ENCODE measurements around the gene CCL19.

The CCL19 gene

GRCh38 chr9:34675048-34675714, 15.9 kb downstream of the CCL19 start:
- TF ChIP-seq CTCF (conservative IDR thresholded peaks at IDR 0.05; ENCODE audit: low read length) (peak; percentile 97), EZH2phosphoT487 (IDR thresholded peaks at IDR 0.05; ENCODE audit: borderline replicate concordance) (no peak)
- no peak overlapping the region for H3K9ac ChIP-seq (ENCODE audit: low read depth, low read length, poor library complexity, severe bottlenecking)
- no peaks in the 10 kb centered on the region for H4K20me1 ChIP-seq (ENCODE audit: insufficient read depth, low read length, poor library complexity, severe bottlenecking)
- H3K9me2 ChIP-seq (replicated peaks; ENCODE audit: low read depth, low read length): no peaks in the 10 kb centered on the region
- H3K4me2 ChIP-seq (ENCODE audit: low read depth, low read length, poor library complexity, severe bottlenecking): no peak overlapping the region
- H3K4me1 ChIP-seq (ENCODE audit: insufficient read depth, low read length, poor library complexity, severe bottlenecking): no peaks in the 10 kb centered on the region
- no peaks in the 10 kb centered on the region for H3K9me3 ChIP-seq (ENCODE audit: insufficient read depth, low read depth, low read length)
- peak overlapping the region; percentile 71 for H2AFZ ChIP-seq (ENCODE audit: low read length)
- H3K4me3 ChIP-seq (ENCODE audit: low read length, poor library complexity, severe bottlenecking): no peak overlapping the region
- no peaks in the 10 kb centered on the region for H3K79me2 ChIP-seq (ENCODE audit: insufficient read depth, low read length)
- no peaks in the 10 kb centered on the region for H3F3A ChIP-seq (ENCODE audit: low read depth)
- no peaks in the 10 kb centered on the region for H3K27me3 ChIP-seq (ENCODE audit: insufficient read depth, low read length, poor library complexity, severe bottlenecking)
- H3K36me3 ChIP-seq (ENCODE audit: insufficient read depth, low read length): no peaks in the 10 kb centered on the region

GRCh38 chr9:34674440-34674839, 16.6 kb downstream of the CCL19 start:
- Histone ChIP-seq H3K9me3 (ENCODE audit: insufficient read depth, low read depth, low read length) (no peaks in the 10 kb centered on the region), H3K9me2 (replicated peaks; ENCODE audit: low read depth, low read length) (no peaks in the 10 kb centered on the region), H3K4me3 (ENCODE audit: low read length, poor library complexity, severe bottlenecking) (no peak overlapping the region), H3K27me3 (ENCODE audit: insufficient read depth, low read length, poor library complexity, severe bottlenecking) (no peaks in the 10 kb centered on the region), H3K4me1 (ENCODE audit: insufficient read depth, low read length, poor library complexity, severe bottlenecking) (no peaks in the 10 kb centered on the region), H3K36me3 (ENCODE audit: insufficient read depth, low read length) (no peaks in the 10 kb centered on the region), H2AFZ (ENCODE audit: low read length) (no peak overlapping the region), H3K9ac (ENCODE audit: low read depth, low read length, poor library complexity, severe bottlenecking) (no peak overlapping the region), H3F3A (ENCODE audit: low read depth) (no peaks in the 10 kb centered on the region), H3K4me2 (ENCODE audit: low read depth, low read length, poor library complexity, severe bottlenecking) (no peak overlapping the region), H3K79me2 (ENCODE audit: insufficient read depth, low read length) (no peaks in the 10 kb centered on the region), H4K20me1 (ENCODE audit: insufficient read depth, low read length, poor library complexity, severe bottlenecking) (no peaks in the 10 kb centered on the region)
- TF ChIP-seq CTCF (conservative IDR thresholded peaks at IDR 0.05; ENCODE audit: low read length): no peak

- TF ChIP-seq CTCF (conservative IDR thresholded peaks at IDR 0.05; ENCODE audit: low read length) (no peak), EZH2phosphoT487 (IDR thresholded peaks at IDR 0.05; ENCODE audit: borderline replicate concordance) (no peak)
- Histone ChIP-seq H3F3A (ENCODE audit: low read depth) (no peaks in the 10 kb centered on the region), H3K27me3 (ENCODE audit: insufficient read depth, low read length, poor library complexity, severe bottlenecking) (no peaks in the 10 kb centered on the region), H3K9me2 (replicated peaks; ENCODE audit: low read depth, low read length) (no peaks in the 10 kb centered on the region), H4K20me1 (ENCODE audit: insufficient read depth, low read length, poor library complexity, severe bottlenecking) (no peaks in the 10 kb centered on the region), H3K36me3 (ENCODE audit: insufficient read depth, low read length) (no peaks in the 10 kb centered on the region), H3K4me3 (ENCODE audit: low read length, poor library complexity, severe bottlenecking) (no peak overlapping the region), H2AFZ (ENCODE audit: low read length) (no peak overlapping the region), H3K4me2 (ENCODE audit: low read depth, low read length, poor library complexity, severe bottlenecking) (no peak overlapping the region), H3K79me2 (ENCODE audit: insufficient read depth, low read length) (no peaks in the 10 kb centered on the region), H3K9ac (ENCODE audit: low read depth, low read length, poor library complexity, severe bottlenecking) (no peak overlapping the region), H3K9me3 (ENCODE audit: insufficient read depth, low read depth, low read length) (no peaks in the 10 kb centered on the region), H3K4me1 (ENCODE audit: insufficient read depth, low read length, poor library complexity, severe bottlenecking) (no peaks in the 10 kb centered on the region)
Measured at GRCh38 chr9:34671307-34671706, 19.8 kb downstream of the CCL19 start.

Measured in Loucy (cell line).